Measurements from ENCODE around the gene IL19.

Gene IL19

DNA sequence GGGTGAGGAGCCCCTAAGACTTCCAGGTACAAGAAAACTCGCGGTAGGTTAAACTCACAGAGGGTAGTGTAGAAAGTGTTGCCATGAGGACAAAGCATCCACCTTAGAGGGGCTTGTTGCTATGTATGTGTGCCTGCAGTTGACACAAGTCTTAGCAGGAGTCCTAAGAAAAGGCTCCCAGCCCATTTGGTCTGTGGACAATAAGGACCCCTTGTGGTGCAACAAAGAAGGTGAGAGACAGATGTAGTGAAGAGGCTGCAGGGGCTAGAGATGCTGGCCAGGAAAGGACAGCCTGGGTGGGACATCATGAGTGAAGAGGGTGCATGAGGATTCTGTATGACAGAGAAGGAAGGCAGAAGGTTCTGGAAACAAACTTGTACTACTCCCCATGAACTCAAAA is 38.0 kb downstream of the IL19 start:
- no peak overlapping the region for H3K4me3 ChIP-seq (ENCODE audit: low read depth, low read length)
- TF ChIP-seq, protein P1, sequence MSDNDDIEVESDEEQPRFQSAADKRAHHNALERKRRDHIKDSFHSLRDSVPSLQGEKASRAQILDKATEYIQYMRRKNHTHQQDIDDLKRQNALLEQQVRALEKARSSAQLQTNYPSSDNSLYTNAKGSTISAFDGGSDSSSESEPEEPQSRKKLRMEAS (IDR thresholded peaks at IDR 0.05; ENCODE audit: low read depth, low read length): no peak
- TF ChIP-seq MYC (IDR thresholded peaks at IDR 0.05; ENCODE audit: low read depth, low read length): no peak
- TF ChIP-seq POLR2A (IDR thresholded peaks at IDR 0.05; ENCODE audit: extremely low read depth, insufficient read length): no peak
- TF ChIP-seq, protein P2, sequence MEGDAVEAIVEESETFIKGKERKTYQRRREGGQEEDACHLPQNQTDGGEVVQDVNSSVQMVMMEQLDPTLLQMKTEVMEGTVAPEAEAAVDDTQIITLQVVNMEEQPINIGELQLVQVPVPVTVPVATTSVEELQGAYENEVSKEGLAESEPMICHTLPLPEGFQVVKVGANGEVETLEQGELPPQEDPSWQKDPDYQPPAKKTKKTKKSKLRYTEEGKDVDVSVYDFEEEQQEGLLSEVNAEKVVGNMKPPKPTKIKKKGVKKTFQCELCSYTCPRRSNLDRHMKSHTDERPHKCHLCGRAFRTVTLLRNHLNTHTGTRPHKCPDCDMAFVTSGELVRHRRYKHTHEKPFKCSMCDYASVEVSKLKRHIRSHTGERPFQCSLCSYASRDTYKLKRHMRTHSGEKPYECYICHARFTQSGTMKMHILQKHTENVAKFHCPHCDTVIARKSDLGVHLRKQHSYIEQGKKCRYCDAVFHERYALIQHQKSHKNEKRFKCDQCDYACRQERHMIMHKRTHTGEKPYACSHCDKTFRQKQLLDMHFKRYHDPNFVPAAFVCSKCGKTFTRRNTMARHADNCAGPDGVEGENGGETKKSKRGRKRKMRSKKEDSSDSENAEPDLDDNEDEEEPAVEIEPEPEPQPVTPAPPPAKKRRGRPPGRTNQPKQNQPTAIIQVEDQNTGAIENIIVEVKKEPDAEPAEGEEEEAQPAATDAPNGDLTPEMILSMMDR (IDR thresholded peaks at IDR 0.05; ENCODE audit: low read depth, low read length): peak; percentile 63
- DNase-seq (ENCODE audit: low read depth): peak; percentile 77

- DNase-seq (ENCODE audit: low read depth): peak; percentile 63
Observed at GRCh38 chr1:206809504-206810084, 39.0 kb downstream of the IL19 start.

DNA sequence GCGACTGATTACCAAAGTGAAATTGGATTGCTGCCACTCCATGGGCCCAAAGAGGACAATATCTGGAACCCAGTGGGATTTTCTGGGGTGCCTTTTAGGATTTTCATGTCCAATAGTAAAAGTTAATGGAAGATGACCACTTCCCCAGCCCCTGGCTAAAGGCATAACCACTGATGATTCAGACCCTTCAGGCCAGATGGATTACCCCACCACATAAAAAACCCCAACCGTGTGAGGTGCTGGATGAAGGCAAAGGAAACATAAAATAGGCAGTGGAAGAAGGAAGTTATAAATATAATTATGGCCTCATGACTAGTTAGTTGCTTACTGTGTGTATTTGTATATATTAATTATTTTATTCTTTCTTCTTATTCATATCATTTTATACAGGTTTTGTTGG is 41.9 kb downstream of the IL19 start:
- TF ChIP-seq, protein P1 (IDR thresholded peaks at IDR 0.05; ENCODE audit: low read depth, low read length): no peak
- TF ChIP-seq, protein P2 (IDR thresholded peaks at IDR 0.05; ENCODE audit: low read depth, low read length): no peak
- TF ChIP-seq MYC (IDR thresholded peaks at IDR 0.05; ENCODE audit: low read depth, low read length) (no peak), POLR2A (IDR thresholded peaks at IDR 0.05; ENCODE audit: extremely low read depth, insufficient read length) (no peak)
- DNase-seq (ENCODE audit: low read depth): peak; percentile 43
- H3K4me3 ChIP-seq (ENCODE audit: low read depth, low read length): no peak overlapping the region

More at GRCh38 chr1:206809504-206810084, 39.0 kb downstream of the IL19 start:
- TF ChIP-seq, protein P2 (IDR thresholded peaks at IDR 0.05; ENCODE audit: low read depth, low read length): peak; percentile 63
- TF ChIP-seq MYC (IDR thresholded peaks at IDR 0.05; ENCODE audit: low read depth, low read length) (no peak), POLR2A (IDR thresholded peaks at IDR 0.05; ENCODE audit: extremely low read depth, insufficient read length) (no peak)
- TF ChIP-seq, protein P1 (IDR thresholded peaks at IDR 0.05; ENCODE audit: low read depth, low read length): no peak
- no peak overlapping the region for H3K4me3 ChIP-seq (ENCODE audit: low read depth, low read length)

- no peak overlapping the region for H3K4me3 ChIP-seq (ENCODE audit: low read depth, low read length)
- TF ChIP-seq POLR2A (IDR thresholded peaks at IDR 0.05; ENCODE audit: extremely low read depth, insufficient read length): no peak
- TF ChIP-seq, protein P2 (IDR thresholded peaks at IDR 0.05; ENCODE audit: low read depth, low read length): no peak
- TF ChIP-seq, protein P1 (IDR thresholded peaks at IDR 0.05; ENCODE audit: low read depth, low read length): no peak
- no peak for TF ChIP-seq MYC (IDR thresholded peaks at IDR 0.05; ENCODE audit: low read depth, low read length)
- DNase-seq (ENCODE audit: low read depth): no peak
Observed at GRCh38 chr1:206814716-206815341, 44.3 kb downstream of the IL19 start.

DNA sequence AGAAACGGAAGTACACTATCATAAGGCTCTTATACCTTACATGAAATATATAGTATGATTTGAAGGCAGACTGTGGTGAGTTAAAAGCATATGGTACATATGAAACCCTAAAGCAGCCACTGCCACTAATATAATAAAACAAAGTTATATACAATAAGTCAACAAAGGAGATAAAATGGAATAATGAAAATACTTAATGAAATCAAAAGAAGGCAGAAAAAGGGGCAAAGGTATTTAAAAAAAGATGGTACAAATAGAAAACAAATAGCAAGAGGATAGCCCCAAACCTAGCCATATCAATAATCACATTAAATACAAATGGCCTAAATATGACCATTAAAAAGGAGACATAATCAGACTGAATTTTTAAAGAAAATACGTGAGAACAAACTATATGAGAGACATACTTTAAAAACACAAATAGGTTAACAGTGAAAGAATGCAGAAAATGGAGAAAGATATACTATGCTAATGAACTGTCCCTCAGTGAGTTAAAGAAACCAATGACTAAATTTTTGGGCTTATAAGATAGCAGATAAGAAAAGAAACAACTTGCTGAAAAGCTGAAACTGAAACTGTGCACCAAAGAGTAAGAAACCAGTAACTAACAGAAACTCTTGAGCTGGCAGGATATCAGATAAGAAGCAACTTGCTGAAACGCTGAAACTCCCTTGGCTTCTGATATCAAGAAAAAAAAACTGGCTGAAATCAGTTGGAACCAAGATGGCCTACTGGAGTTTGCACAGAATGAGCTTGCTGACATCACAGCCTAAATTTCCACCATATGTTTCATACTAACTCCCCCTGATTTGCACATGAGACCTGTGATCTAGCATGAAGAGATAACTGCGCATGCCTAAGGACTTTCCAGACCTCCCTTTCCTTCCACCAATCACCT is 46.1 kb downstream of the IL19 start:
- DNase-seq (ENCODE audit: low read depth): no peak
- TF ChIP-seq, protein P2 (IDR thresholded peaks at IDR 0.05; ENCODE audit: low read depth, low read length): no peak
- no peak for TF ChIP-seq POLR2A (IDR thresholded peaks at IDR 0.05; ENCODE audit: extremely low read depth, insufficient read length)
- TF ChIP-seq MYC (IDR thresholded peaks at IDR 0.05; ENCODE audit: low read depth, low read length): no peak
- TF ChIP-seq, protein P1 (IDR thresholded peaks at IDR 0.05; ENCODE audit: low read depth, low read length): no peak
- no peak overlapping the region for H3K4me3 ChIP-seq (ENCODE audit: low read depth, low read length)

Measured in NB4 (cell line).